Raji (cell line): ENCODE data around the gene MTNR1B.

Source experiments
- POLR2A ChIP-seq: IDR thresholded peaks from 2 replicates; pipeline ENCODE4 v1.6.1; 2011; ENCODE audit warnings: low read depth, low read length, control low read depth; ENCODE audit not compliant: insufficient read depth

The MTNR1B gene

GRCh38 chr11:93017821-93018690 lies 48.6 kb downstream of the MTNR1B start:
- TF ChIP-seq POLR2A = no peak

GRCh38 chr11:93020248-93021046 lies 51.0 kb downstream of the MTNR1B start:
- TF ChIP-seq POLR2A = no peak

- TF ChIP-seq POLR2A = no peak
Measured at GRCh38 chr11:93024369-93024768, 54.9 kb downstream of the MTNR1B start.

GRCh38 chr11:93025558-93026255 lies 56.3 kb downstream of the MTNR1B start:
- TF ChIP-seq POLR2A = no peak

- TF ChIP-seq POLR2A = no peak
Measured at GRCh38 chr11:93028960-93029522, 59.6 kb downstream of the MTNR1B start.

GRCh38 chr11:93031386-93031785 lies 61.9 kb downstream of the MTNR1B start:
- no peak for TF ChIP-seq POLR2A
